Lower lobe of right lung (tissue), 2 donors: Measurements from ENCODE around the gene ANKH. TPM values are rescaled to one million over a fixed set of nuclear protein-coding genes. Genes with fewer than 3 reads are reported as not detected.
"Not testable (repeated sequence)": the region's sequence is repeated elsewhere in the genome, so short reads cannot be mapped to it uniquely, and the experiment has no call there.

ENCODE experiments used
- ATAC-seq, 2 donors: fragments of 200-7000 bp; cut with Tn5 transposase; one replicate each; pipeline ENCODE4 v1.9.1; 2020 to 2022; ENCODE audit warnings: mild to moderate bottlenecking in 2 of 2, moderate library complexity in 2 of 2
- DNase-seq: peaks from one replicate; pipeline ENCODE4 v3.0.0-alpha.2; 2020
- H3K27ac ChIP-seq: fragments of 200-600 bp; one replicate; pipeline ENCODE4 v1.8.0; 2022
- H3K27me3 ChIP-seq: fragments of 200-600 bp; one replicate; pipeline ENCODE4 v1.8.0; 2022; ENCODE audit warnings: low read depth
- H3K36me3 ChIP-seq: fragments of 200-600 bp; one replicate; pipeline ENCODE4 v1.8.0; 2022; ENCODE audit warnings: mild to moderate bottlenecking
- H3K4me1 ChIP-seq: fragments of 200-600 bp; one replicate; pipeline ENCODE4 v1.8.0; 2022
- H3K4me3 ChIP-seq: fragments of 200-600 bp; one replicate; pipeline ENCODE4 v1.8.0; 2022; ENCODE audit warnings: mild to moderate bottlenecking
- H3K9me3 ChIP-seq: fragments of 200-600 bp; one replicate; pipeline ENCODE4 v1.8.0; 2022
- intact Hi-C: fragments of 100-400 bp; cut with DNase I; formaldehyde crosslinking; loops from one replicate; pipeline ENCODE4 v1.11.0; 2022
- long read RNA-seq: library from polyadenylated mRNA; unstranded; transcript quantifications from one replicate; pipeline ENCODE4 v2.0.0, GENCODE V29; 2021
- total RNA-seq: library from RNA; stranded (reverse); fragmentation: NEBNext Ultra II Directional; extraction: Animal tissue kit (Norgen Biotek cat#: 25700); gene quantifications from one replicate; pipeline ENCODE4 v1.2.1, GENCODE V29; 2021
- TF ChIP-seq, protein P1 (sequence below): fragments of 200-600 bp; IDR thresholded peaks from one replicate; pipeline ENCODE4 v1.8.0; 2022; ENCODE audit warnings: antibody characterized with exemption, mild to moderate bottlenecking
- donor health status: DM: no; HTN: yes; CAD: no; lungs with severe emphysema.

ANKH gene
- total RNA-seq, result 53.7 TPM
- long read RNA-seq, full-length matches to known transcripts, result 40 of 76 reads
- long read RNA-seq, partial matches to known transcripts, result 11 of 76 reads
- long read RNA-seq, other reads (novel, unspliced or antisense), result 25 of 76 reads

DNA sequence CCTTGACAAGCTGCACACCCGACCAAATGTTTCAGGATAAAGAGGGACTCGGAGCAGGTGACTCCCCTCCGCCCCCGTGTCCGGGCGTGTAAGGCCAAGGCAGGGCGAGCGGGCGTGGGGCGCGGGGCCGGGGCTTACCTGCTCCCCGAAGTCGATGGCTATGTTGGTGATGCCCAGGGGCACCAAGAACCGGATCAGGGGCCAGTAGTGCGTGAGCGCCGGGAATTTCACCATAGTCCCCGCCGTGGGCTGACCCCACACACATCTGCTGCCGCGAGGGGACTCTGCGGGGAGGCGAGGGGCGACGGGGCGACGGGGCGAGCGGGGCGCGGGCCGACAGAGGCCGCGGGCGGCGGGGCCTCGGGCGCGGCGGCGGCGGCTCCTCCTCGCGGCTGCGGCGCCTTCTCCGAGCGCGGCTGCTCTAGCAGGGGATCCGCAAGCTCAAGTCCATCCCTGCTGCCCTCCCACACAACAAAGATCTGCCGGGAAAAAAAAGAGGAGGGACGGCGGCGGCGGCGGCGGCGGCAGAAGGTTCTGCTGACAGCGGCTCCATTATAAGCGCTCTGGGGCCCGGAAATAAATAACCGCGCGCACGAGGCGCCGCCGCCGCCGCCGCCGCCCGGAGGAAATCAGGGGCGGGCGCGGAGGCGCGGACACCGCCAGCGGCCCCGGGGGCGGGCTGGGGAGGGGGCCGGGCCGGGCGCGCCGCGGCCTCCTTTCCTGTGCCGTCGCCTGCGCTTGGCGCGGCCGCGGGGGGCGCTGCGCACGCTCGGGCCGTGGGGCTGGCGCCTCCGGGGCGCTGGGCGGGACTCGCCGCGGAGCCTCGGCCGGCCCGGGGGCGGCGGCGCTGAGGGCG is at the start of gene ANKH:
ANKH (minus strand) TSS at position 565 of the 856 bp plus-strand sequence; CDS start at position 234, 331 bp downstream.
- no peaks in the 10 kb centered on the region for H3K36me3 ChIP-seq
- no peaks in the 10 kb centered on the region for H3K9me3 ChIP-seq
- intact Hi-C loops, result loop anchor here (10.0 kb wide), 1 partner anchor 147 kb away; no protein-coding TSS in a partner anchor
- peak within 1 kb of the TSS; percentile 92 for H3K27ac ChIP-seq
- peak within 1 kb of the TSS; percentile 79 for H3K4me3 ChIP-seq
- ATAC-seq (peak; percentile 94 to 97), DNase-seq (peak; percentile 85)
- TF ChIP-seq, protein P1, sequence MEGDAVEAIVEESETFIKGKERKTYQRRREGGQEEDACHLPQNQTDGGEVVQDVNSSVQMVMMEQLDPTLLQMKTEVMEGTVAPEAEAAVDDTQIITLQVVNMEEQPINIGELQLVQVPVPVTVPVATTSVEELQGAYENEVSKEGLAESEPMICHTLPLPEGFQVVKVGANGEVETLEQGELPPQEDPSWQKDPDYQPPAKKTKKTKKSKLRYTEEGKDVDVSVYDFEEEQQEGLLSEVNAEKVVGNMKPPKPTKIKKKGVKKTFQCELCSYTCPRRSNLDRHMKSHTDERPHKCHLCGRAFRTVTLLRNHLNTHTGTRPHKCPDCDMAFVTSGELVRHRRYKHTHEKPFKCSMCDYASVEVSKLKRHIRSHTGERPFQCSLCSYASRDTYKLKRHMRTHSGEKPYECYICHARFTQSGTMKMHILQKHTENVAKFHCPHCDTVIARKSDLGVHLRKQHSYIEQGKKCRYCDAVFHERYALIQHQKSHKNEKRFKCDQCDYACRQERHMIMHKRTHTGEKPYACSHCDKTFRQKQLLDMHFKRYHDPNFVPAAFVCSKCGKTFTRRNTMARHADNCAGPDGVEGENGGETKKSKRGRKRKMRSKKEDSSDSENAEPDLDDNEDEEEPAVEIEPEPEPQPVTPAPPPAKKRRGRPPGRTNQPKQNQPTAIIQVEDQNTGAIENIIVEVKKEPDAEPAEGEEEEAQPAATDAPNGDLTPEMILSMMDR, result no peak
- peaks cover 19% of the 10 kb centered on the region for H3K4me1 ChIP-seq
- no peaks in the 10 kb centered on the region for H3K27me3 ChIP-seq

DNA sequence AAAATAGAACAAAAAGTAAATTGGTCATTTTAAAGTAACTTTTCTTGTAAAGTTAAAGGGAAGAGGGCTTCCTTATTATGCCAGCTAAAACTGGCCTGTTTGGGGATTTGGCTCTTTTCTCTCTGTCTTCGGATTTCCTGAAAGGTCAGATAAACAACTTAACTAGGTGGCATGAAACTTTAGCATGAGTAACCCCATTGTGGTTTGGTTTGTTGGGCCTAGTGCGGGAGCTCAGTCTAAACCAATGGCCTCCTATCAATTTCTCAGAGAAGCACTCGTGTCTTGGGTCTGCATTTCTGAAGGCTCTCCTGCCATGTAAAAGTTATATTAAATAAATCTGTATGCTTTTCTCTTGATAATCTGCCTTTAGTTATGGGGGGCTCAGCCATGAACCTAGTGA is 48.5 kb upstream of the ANKH start:
- Histone ChIP-seq H3K27ac (no peak overlapping the region), H3K4me3 (no peak overlapping the region), H3K4me1 (no peaks in the 10 kb centered on the region), H3K27me3 (no peaks in the 10 kb centered on the region), H3K9me3 (no peaks in the 10 kb centered on the region), H3K36me3 (no peaks in the 10 kb centered on the region)
- DNase-seq (no peak), ATAC-seq (no peak)
- TF ChIP-seq, protein P1, result no peak
- intact Hi-C loops, result no loop called here

GRCh38 chr5:14919106-14919505 is 47.5 kb upstream of the ANKH start:
- H3K4me1 ChIP-seq, H3K27me3 ChIP-seq, H3K27ac ChIP-seq, H3K9me3 ChIP-seq, DNase-seq, ATAC-seq, H3K4me3 ChIP-seq, H3K36me3 ChIP-seq, intact Hi-C loops: not testable (repeated sequence)

DNA sequence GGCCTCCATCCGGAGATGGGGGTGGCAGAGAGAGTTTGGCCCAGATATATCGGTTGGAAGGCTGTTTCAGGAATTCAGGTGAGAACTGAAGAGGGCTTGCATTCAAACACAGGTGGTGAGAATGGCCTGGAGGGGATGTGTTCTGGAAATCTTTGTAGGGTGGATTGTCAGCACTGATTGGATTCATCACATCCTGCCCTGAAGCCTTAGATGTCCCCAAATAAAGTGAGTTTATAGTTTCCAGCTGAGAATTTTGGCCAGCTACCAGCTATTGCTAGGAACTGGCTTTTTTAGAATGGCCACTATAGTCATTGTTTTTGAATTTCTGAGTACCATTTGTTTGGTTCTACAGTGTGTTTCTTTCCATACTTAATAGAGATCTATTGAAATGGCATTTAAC is 46.1 kb upstream of the ANKH start:
- DNase-seq (no peak), ATAC-seq (no peak)
- Histone ChIP-seq H3K36me3 (no peaks in the 10 kb centered on the region), H3K27me3 (no peaks in the 10 kb centered on the region), H3K9me3 (no peaks in the 10 kb centered on the region), H3K4me1 (no peaks in the 10 kb centered on the region), H3K4me3 (no peak overlapping the region), H3K27ac (no peak overlapping the region)
- intact Hi-C loops, result no loop called here
- TF ChIP-seq, protein P1, result no peak

- no peak for DNase-seq
- TF ChIP-seq, protein P1, result no peak
- no peak for ATAC-seq
- Histone ChIP-seq H3K27me3 (no peaks in the 10 kb centered on the region), H3K36me3 (no peaks in the 10 kb centered on the region), H3K4me1 (no peaks in the 10 kb centered on the region), H3K27ac (no peak overlapping the region), H3K4me3 (no peak overlapping the region), H3K9me3 (no peaks in the 10 kb centered on the region)
- intact Hi-C loops, result no loop called here
Observed at GRCh38 chr5:14915291-14915952, 43.8 kb upstream of the ANKH start.
